GM08714 (cell line): ENCODE measurements around the gene GABBR1.
A peak's percentile ranks its signal among the peaks of the same experiment; 100 is the strongest.
"Not testable (repeated sequence)": the region's sequence is repeated elsewhere in the genome, so short reads cannot be mapped to it uniquely, and the experiment has no call there.

ENCODE experiments used
- H3K4me3 ChIP-seq: fragments of 200-500 bp; sonication (Bioruptor generic); 2 replicates; pipeline ENCODE4 v1.5.1; 2014; ENCODE audit warnings: mild to moderate bottlenecking, low read length, inconsistent platforms
- ZNF274 ChIP-seq: IDR thresholded peaks from 2 replicates; pipeline ENCODE4 v1.6.1; 2012; ENCODE audit warnings: mild to moderate bottlenecking, low read depth, low read length

Gene GABBR1

DNA sequence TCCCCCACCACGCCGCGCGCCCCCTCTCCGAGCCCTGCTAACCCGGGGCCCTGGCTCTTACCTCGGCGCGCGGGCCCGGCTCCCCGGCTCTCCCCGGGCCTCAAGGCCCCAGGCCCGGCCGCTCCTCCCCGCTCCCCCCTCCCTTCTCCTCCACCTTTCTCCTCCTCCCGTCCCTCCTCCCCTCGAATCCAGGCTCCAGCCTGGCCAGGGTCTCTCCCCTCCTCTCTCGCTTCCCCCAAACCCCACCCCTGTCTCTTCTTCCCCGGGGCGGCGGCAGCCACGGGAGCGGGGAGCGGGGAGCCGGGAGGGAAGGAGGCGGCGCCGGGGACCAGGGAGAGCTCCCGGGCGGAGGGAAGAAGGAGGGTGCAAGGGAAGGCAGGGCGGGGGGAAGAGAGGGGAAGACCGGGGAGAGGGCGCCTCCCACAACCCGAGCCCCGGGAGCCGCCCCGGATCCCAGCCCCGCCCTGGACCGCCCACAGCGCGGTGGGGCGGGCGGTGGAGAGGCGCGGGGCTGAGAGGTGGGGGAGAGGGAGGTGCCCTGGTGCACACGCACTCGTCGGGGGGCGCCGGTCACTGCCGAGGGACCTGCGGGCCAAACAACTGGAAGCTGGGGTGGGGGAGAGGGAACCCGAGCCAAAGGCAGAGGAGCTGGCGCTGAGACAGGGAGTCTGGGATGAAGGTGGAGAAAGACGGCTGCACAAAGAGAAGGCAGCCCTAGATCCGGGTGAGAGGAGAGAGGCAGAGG is at the start of gene GABBR1:
GABBR1 (minus strand) TSS at position 395 of the 745 bp plus-strand sequence. CDS start 798 bp downstream, outside the sequence.
- TF ChIP-seq ZNF274, result no peak

GRCh38 chr6:29681811-29682210 is 48.8 kb upstream of the GABBR1 start:
- H3K4me3 ChIP-seq, result no peak overlapping the region
- TF ChIP-seq ZNF274, result no peak

More for the DNA sequence above, at the start of gene GABBR1:
- H3K4me3 ChIP-seq, result peak within 1 kb of the TSS; percentile 53

GRCh38 chr6:29680904-29681303 is 47.9 kb upstream of the GABBR1 start, which contains the start of gene ZFP57:
ZFP57 (minus strand) TSS chr6:29681152; CDS start chr6:29677003, 4,149 bp downstream.
- TF ChIP-seq ZNF274, result no peak
- no peak within 1 kb of the TSS for H3K4me3 ChIP-seq

GRCh38 chr6:29680416-29680815 is 47.4 kb upstream of the GABBR1 start:
- TF ChIP-seq ZNF274, result no peak
- no peak overlapping the region for H3K4me3 ChIP-seq

DNA sequence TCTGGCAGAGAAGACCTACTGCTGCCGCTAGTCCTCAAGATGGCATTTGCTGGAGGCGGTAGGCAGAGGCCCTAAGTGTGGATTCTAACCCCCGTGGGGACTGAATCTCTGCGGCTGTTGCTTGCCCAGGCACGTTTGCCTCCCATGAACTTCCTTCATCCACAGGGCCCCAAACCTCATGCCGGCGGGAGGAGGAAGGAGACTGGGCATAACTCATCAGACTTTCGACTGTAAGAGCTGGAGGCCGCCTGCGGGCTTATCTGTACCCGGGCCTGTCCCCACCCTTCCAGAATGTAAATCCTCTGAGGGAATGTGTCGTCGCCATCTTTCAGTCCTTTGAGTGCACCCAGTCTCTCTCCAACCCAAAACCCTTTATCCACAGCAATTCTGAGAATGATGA is 47.0 kb upstream of the GABBR1 start:
- no peak overlapping the region for H3K4me3 ChIP-seq
- TF ChIP-seq ZNF274, result no peak

DNA sequence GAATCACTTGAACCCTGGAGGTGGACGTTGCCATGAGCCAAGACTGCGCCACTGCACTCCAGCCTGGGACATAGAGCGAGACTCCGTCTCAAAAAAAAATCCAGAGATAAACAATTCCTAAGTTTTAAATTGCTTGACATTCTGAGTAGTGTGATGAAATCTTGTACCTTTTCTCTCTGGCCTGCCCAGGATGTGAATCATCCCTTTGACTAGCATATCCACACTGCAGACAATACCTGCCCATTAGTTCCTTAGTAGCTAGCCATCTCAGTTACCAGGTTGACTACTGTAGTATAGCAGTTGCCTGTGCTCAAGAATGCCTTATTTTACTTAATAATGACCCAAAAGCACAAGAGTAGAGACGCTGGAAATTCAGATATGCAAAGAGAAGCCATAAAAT is 45.1 kb upstream of the GABBR1 start:
- TF ChIP-seq ZNF274, result no peak
- H3K4me3 ChIP-seq, result no peak overlapping the region

GRCh38 chr6:29676981-29677601 is 44.1 kb upstream of the GABBR1 start:
- no peak overlapping the region for H3K4me3 ChIP-seq
- TF ChIP-seq ZNF274, result no peak

DNA sequence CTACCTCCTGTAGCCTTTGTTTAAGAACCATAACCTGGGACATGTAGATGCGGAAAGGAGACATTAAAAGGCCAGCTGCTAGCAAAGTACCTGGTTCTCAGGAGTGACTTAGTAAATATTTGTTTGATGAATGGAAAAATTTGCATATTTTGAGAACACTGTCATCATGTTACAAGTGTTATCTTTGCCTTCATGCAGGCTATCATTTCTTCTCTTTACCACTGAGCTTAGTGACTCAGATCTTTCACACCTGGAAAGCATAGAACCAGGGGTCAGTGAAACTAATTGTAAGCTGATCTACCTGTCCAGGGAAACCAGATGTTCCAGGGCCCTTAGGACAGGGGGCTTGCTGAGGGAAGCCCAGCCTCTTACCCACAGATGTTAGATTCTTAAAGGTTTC is 42.6 kb upstream of the GABBR1 start:
- no peak overlapping the region for H3K4me3 ChIP-seq
- no peak for TF ChIP-seq ZNF274

- no peak overlapping the region for H3K4me3 ChIP-seq
- no peak for TF ChIP-seq ZNF274
Observed at GRCh38 chr6:29674008-29674407, 41.0 kb upstream of the GABBR1 start.

DNA sequence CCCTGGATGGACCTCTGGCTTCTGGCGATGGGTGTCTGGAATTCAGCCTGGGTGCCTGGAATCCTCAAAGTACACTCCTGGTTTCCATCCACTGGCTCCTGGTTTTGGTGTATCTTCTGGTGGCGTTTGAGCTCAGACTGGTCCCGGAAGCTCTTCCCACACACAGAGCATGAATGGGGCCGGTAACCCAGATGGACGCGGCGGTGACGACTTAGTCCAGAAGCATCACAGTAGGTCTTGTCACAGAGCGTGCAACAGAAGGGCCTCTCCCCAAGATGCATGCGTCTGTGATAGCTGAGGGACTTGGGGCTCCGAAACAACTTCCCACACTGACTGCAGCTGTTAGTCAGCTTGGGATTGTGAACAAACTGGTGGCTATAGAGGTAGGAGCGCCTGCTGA is 40.2 kb upstream of the GABBR1 start:
- no peak for TF ChIP-seq ZNF274
- H3K4me3 ChIP-seq, result no peak overlapping the region

DNA sequence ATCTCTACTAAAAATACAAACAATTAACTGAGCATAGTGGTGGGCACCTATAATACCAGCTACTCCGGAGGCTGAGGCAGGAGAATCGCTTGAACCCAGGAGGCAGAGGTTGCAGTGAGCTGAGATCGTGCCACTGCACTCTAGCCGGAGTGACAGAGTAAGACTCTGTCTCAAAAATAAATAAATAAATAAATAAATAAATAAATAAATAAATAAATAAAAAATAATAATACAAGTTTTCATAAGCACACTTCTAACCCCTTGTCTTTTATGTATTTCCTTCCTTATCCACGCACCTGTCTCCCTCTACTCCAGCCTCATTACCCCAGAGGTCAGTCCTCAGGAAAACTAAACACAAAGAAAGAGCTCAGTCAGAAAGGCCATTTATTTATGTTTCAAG is 39.1 kb upstream of the GABBR1 start:
- not testable (repeated sequence) for H3K4me3 ChIP-seq

DNA sequence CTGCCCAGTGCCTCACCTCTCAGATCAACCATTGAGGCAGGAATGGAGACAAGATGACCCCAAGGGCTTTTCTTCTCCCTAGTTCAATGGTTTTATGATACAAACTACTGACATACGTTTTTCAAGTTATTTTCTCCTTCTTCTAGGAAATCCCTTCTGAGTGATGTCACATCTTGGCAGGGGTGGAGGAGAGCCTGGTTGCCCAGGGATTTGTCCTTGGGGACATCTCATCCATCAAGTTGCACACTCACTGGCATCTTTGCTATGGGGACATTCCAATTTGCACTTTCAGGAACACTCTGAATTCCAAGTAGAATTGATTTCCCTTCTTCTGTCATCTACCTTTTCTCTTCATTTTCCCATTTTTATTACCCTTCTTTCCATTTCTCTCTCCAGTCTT is 38.0 kb upstream of the GABBR1 start:
- H3K4me3 ChIP-seq, result no peak overlapping the region
- TF ChIP-seq ZNF274, result no peak

DNA sequence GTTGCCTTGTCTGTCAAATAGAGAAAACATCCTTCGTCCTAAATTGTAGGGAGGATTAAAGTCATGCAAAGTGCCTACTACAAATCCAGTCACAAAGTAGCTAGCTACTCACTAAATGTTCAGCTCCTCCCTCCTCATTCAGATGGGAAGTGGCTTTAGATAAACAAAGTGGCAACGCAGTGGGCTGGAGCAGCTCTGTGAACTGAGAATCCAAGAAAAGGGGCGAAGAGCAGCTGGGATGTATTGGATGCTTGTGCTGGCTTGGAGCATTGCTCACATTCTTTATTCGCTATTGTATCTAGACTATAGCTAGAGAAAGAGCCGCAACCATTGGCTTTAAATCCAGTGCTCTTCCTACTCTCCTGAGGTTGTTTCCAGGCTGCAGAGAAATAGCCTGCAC is 34.2 kb upstream of the GABBR1 start:
- no peak overlapping the region for H3K4me3 ChIP-seq
- no peak for TF ChIP-seq ZNF274

GRCh38 chr6:29666826-29667130 is 33.8 kb upstream of the GABBR1 start:
- no peak overlapping the region for H3K4me3 ChIP-seq
- no peak for TF ChIP-seq ZNF274

- no peak for TF ChIP-seq ZNF274
- no peak overlapping the region for H3K4me3 ChIP-seq
Observed at GRCh38 chr6:29665942-29666825, 33.2 kb upstream of the GABBR1 start.
